Lower lobe of right lung (tissue), 2 donors: ENCODE results near the gene RELL1. TPM values are rescaled to one million over a fixed set of nuclear protein-coding genes. Genes with fewer than 3 reads are reported as not detected.

Experiments
- ATAC-seq, 2 donors: fragments of 200-7000 bp; cut with Tn5 transposase; one replicate each; pipeline ENCODE4 v1.9.1; 2020 to 2022; ENCODE audit warnings: mild to moderate bottlenecking in 2 of 2, moderate library complexity in 2 of 2
- DNase-seq: peaks from one replicate; pipeline ENCODE4 v3.0.0-alpha.2; 2020
- H3K27ac ChIP-seq: fragments of 200-600 bp; one replicate; pipeline ENCODE4 v1.8.0; 2022
- H3K27me3 ChIP-seq: fragments of 200-600 bp; one replicate; pipeline ENCODE4 v1.8.0; 2022; ENCODE audit warnings: low read depth
- H3K36me3 ChIP-seq: fragments of 200-600 bp; one replicate; pipeline ENCODE4 v1.8.0; 2022; ENCODE audit warnings: mild to moderate bottlenecking
- H3K4me1 ChIP-seq: fragments of 200-600 bp; one replicate; pipeline ENCODE4 v1.8.0; 2022
- H3K4me3 ChIP-seq: fragments of 200-600 bp; one replicate; pipeline ENCODE4 v1.8.0; 2022; ENCODE audit warnings: mild to moderate bottlenecking
- H3K9me3 ChIP-seq: fragments of 200-600 bp; one replicate; pipeline ENCODE4 v1.8.0; 2022
- intact Hi-C: fragments of 100-400 bp; cut with DNase I; formaldehyde crosslinking; loops from one replicate; pipeline ENCODE4 v1.11.0; 2022
- total RNA-seq: library from RNA; stranded (reverse); fragmentation: NEBNext Ultra II Directional; extraction: Animal tissue kit (Norgen Biotek cat#: 25700); gene quantifications from one replicate; pipeline ENCODE4 v1.2.1, GENCODE V29; 2021
- TF ChIP-seq, protein P1 (sequence below): fragments of 200-600 bp; IDR thresholded peaks from one replicate; pipeline ENCODE4 v1.8.0; 2022; ENCODE audit warnings: antibody characterized with exemption, mild to moderate bottlenecking
- donor health status: DM: no; HTN: yes; CAD: no; lungs with severe emphysema.

RELL1 gene
- total RNA-seq, 1 donor from 2014 or later: 33.5 TPM

DNA sequence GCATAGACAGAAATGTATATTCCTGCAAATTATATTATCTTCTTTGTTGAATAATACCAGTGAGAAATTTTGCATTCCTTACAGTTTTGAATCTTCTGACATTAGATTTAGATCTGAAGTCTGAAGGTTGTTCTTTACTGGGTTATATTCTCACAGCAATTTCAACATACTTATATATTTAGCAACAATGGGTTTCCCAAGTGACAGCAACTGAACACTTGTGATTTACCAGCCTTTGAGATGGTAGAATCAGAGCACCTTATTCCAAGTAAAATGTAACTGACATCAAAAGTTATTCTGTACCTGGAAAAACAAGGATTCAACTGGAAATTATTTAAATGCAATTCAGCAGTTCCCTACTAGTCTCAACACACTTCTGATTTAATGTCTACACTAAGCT is 66.0 kb downstream of the RELL1 start:
- H3K36me3 ChIP-seq: peaks cover 6% of the 10 kb centered on the region
- H3K4me1 ChIP-seq: no peaks in the 10 kb centered on the region
- DNase-seq: no peak
- ATAC-seq: no peak
- H3K9me3 ChIP-seq: no peaks in the 10 kb centered on the region
- intact Hi-C loops: no loop called here
- no peak overlapping the region for H3K27ac ChIP-seq
- no peak overlapping the region for H3K4me3 ChIP-seq
- TF ChIP-seq, protein P1, sequence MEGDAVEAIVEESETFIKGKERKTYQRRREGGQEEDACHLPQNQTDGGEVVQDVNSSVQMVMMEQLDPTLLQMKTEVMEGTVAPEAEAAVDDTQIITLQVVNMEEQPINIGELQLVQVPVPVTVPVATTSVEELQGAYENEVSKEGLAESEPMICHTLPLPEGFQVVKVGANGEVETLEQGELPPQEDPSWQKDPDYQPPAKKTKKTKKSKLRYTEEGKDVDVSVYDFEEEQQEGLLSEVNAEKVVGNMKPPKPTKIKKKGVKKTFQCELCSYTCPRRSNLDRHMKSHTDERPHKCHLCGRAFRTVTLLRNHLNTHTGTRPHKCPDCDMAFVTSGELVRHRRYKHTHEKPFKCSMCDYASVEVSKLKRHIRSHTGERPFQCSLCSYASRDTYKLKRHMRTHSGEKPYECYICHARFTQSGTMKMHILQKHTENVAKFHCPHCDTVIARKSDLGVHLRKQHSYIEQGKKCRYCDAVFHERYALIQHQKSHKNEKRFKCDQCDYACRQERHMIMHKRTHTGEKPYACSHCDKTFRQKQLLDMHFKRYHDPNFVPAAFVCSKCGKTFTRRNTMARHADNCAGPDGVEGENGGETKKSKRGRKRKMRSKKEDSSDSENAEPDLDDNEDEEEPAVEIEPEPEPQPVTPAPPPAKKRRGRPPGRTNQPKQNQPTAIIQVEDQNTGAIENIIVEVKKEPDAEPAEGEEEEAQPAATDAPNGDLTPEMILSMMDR: no peak
- no peaks in the 10 kb centered on the region for H3K27me3 ChIP-seq

- Histone ChIP-seq H3K27me3 (no peaks in the 10 kb centered on the region), H3K4me3 (no peak overlapping the region), H3K27ac (no peak overlapping the region), H3K9me3 (no peaks in the 10 kb centered on the region), H3K4me1 (no peaks in the 10 kb centered on the region), H3K36me3 (peaks cover 7% of the 10 kb centered on the region)
- no peak for DNase-seq
- ATAC-seq: no peak
- intact Hi-C loops: no loop called here
- TF ChIP-seq, protein P1: no peak
Observed at GRCh38 chr4:37615720-37616063, 70.5 kb downstream of the RELL1 start.

- Histone ChIP-seq H3K9me3 (no peaks in the 10 kb centered on the region), H3K4me3 (no peak overlapping the region), H3K27ac (no peak overlapping the region), H3K27me3 (no peaks in the 10 kb centered on the region), H3K36me3 (peaks cover 12% of the 10 kb centered on the region), H3K4me1 (no peaks in the 10 kb centered on the region)
- ATAC-seq (peak in 1 of 2 donors; percentile 44), DNase-seq (no peak)
- TF ChIP-seq, protein P1: no peak
- intact Hi-C loops: no loop called here
Observed at GRCh38 chr4:37615059-37615719, 71.0 kb downstream of the RELL1 start.

GRCh38 chr4:37612811-37613210 is 73.4 kb downstream of the RELL1 start:
- TF ChIP-seq, protein P1: no peak
- DNase-seq: no peak
- Histone ChIP-seq H3K36me3 (peaks cover 14% of the 10 kb centered on the region), H3K27me3 (no peaks in the 10 kb centered on the region), H3K4me1 (no peaks in the 10 kb centered on the region), H3K9me3 (no peaks in the 10 kb centered on the region), H3K4me3 (no peak overlapping the region), H3K27ac (no peak overlapping the region)
- intact Hi-C loops: no loop called here
- no peak for ATAC-seq

DNA sequence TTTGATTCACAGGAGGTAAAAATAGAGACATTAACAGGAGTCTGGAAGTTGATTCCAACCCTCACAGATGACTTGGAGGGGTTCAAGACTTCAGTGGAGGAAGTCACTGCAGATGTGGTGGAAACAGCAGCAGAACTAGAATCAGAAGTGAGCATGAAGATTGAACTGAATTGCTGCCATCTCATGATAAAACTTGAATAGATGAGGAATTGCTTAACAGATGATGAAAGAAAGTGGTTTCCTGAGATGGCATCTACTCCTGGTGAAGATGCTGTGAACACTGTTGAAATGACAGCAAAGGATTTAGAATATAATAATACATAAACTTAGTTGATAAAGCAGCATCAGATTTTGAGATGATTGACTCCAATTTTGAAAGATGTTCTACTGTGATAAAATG is 76.5 kb downstream of the RELL1 start:
- Histone ChIP-seq H3K4me1 (no peaks in the 10 kb centered on the region), H3K36me3 (peaks cover 14% of the 10 kb centered on the region), H3K27ac (no peak overlapping the region), H3K9me3 (no peaks in the 10 kb centered on the region), H3K27me3 (no peaks in the 10 kb centered on the region), H3K4me3 (no peak overlapping the region)
- ATAC-seq (no peak), DNase-seq (no peak)
- TF ChIP-seq, protein P1: no peak
- intact Hi-C loops: no loop called here

DNA sequence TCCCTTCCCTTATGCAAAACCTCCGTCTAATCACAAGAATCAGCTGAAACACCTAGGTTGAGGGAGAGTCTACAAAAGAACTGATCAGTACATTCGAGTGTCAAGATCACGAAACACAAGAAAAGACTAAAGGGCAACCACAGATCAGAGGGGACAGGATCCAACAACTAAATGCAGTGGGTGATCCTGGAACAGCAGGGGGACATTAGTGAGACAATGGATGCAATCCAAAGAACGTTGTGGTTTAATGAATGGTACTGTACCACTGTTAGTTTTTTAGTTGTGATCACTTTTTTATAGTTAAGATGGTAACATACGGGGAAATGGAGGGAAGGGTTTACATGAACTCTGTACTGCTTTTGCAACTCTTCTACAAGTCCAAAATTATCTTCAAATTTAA is 79.2 kb downstream of the RELL1 start:
- no peaks in the 10 kb centered on the region for H3K27me3 ChIP-seq
- ATAC-seq: no peak
- H3K36me3 ChIP-seq: peaks cover 7% of the 10 kb centered on the region
- no peaks in the 10 kb centered on the region for H3K9me3 ChIP-seq
- no peak overlapping the region for H3K27ac ChIP-seq
- no peak for DNase-seq
- no peak overlapping the region for H3K4me3 ChIP-seq
- TF ChIP-seq, protein P1: no peak
- H3K4me1 ChIP-seq: peaks cover 5% of the 10 kb centered on the region
- intact Hi-C loops: no loop called here
